B cell (primary cell): ENCODE results near the gene SPOCK1. TPM values are rescaled to one million over a fixed set of nuclear protein-coding genes. Genes with fewer than 3 reads are reported as not detected.

Experiments used
- ATAC-seq: fragments of 200-7000 bp; cut with Tn5 transposase; one replicate; pipeline ENCODE4 v1.10.0; 2021; ENCODE audit warnings: low read depth, mild to moderate bottlenecking, moderate number of reproducible peaks, moderate library complexity
- CTCF ChIA-PET: fragments of 350-600 bp; sonication (Branson Sonifier 250); formaldehyde crosslinking; loops from one replicate; lab custom pipeline; 2021; ENCODE audit warnings: antibody characterized with exemption, inconsistent platforms; lab: Charles Lee
- POLR2A ChIA-PET: fragments of 350-600 bp; sonication (Branson Sonifier 250); formaldehyde crosslinking; loops from one replicate; lab custom pipeline; 2021; ENCODE audit warnings: antibody characterized with exemption; lab: Charles Lee
- DNase-seq: peaks from one replicate; pipeline ENCODE4 v3.0.0; 2013
- H2AFZ ChIP-seq: 2 replicates; pipeline ENCODE4 v1.6.1; 2012; ENCODE audit warnings: mild to moderate bottlenecking, low read depth, low read length; ENCODE audit not compliant: insufficient read depth, poor library complexity, severe bottlenecking
- H3K27ac ChIP-seq, 2 donors: 1 replicate in 1 of 2; 2 replicates in 1 of 2; pipeline ENCODE4 v1.5.1; 2012 to 2013; ENCODE audit warnings: low read length in 2 of 2, mild to moderate bottlenecking in 2 of 2, moderate library complexity in 1 of 2
- H3K27me3 ChIP-seq, 4 experiments: fragments of 200-600 bp in 1 of 4; sonication (generic) in 1 of 4; replicated peaks in 1 of 4; 1 replicate in 2 of 4; 2 replicates in 2 of 4; pipeline versions ENCODE4 v1.6.1 to v1.7.0; 2013 to 2016; ENCODE audit warnings: low read length in 3 of 4, mild to moderate bottlenecking in 2 of 4, mixed read lengths in 1 of 4, moderate library complexity in 1 of 4; ENCODE audit not compliant: insufficient read depth in 4 of 4, control insufficient read depth in 3 of 4; ENCODE audit errors: control extremely low read depth in 1 of 4
- H3K36me3 ChIP-seq, 2 experiments: replicated peaks in 1 of 2; 1 replicate in 1 of 2; 2 replicates in 1 of 2; pipeline versions ENCODE4 v1.6.1 to v1.7.1; 2013; ENCODE audit warnings: low read length in 1 of 2; ENCODE audit not compliant: insufficient read depth in 2 of 2, control insufficient read depth in 1 of 2; ENCODE audit errors: control extremely low read depth in 1 of 2, extremely low read depth in 1 of 2
- H3K4me1 ChIP-seq, 2 donors: fragments of 200-600 bp in 1 of 2; sonication (generic) in 1 of 2; 1 replicate in 1 of 2; 2 replicates in 1 of 2; pipeline versions ENCODE4 v1.5.1 to v1.6.1; 2013 to 2017; ENCODE audit warnings: low read length in 2 of 2; ENCODE audit not compliant: control insufficient read depth in 2 of 2, insufficient read depth in 2 of 2
- H3K4me2 ChIP-seq: replicated peaks from 2 replicates; pipeline ENCODE3; 2012; ENCODE audit warnings: mild to moderate bottlenecking, low read depth, low read length; ENCODE audit not compliant: poor library complexity, severe bottlenecking
- H3K4me3 ChIP-seq, 5 experiments: fragments of 200-600 bp in 1 of 5; sonication (generic) in 1 of 5; 1 replicate in 3 of 5; 2 replicates in 2 of 5; pipeline versions ENCODE4 v1.5.1 to v1.7.0; 2011 to 2016; ENCODE audit warnings: low read length in 4 of 5, mild to moderate bottlenecking in 4 of 5, low read depth in 2 of 5, control low read depth in 1 of 5, moderate library complexity in 1 of 5; ENCODE audit not compliant: insufficient read depth in 1 of 5; ENCODE audit errors: control extremely low read depth in 1 of 5, extremely low read depth in 1 of 5
- H3K79me2 ChIP-seq: fragments of 200-600 bp; sonication (generic); one replicate; pipeline ENCODE4 v1.6.0; 2016; ENCODE audit warnings: low read length; ENCODE audit not compliant: control insufficient read depth, insufficient read depth
- H3K9ac ChIP-seq: fragments of 200-600 bp; sonication (generic); 2 replicates; pipeline ENCODE4 v1.6.1; 2017; ENCODE audit warnings: mild to moderate bottlenecking, low read length, moderate library complexity
- H3K9me3 ChIP-seq, 3 donors: one replicate each; pipeline versions ENCODE4 v1.6.1 to v1.7.1; 2013; ENCODE audit warnings: low read length in 2 of 3; ENCODE audit not compliant: control insufficient read depth in 2 of 3, insufficient read depth in 1 of 3; ENCODE audit errors: control extremely low read depth in 1 of 3
- H4K20me1 ChIP-seq: 2 replicates; pipeline ENCODE4 v1.6.0; 2012; ENCODE audit warnings: mild to moderate bottlenecking, low read length; ENCODE audit not compliant: insufficient read depth, control insufficient read depth, poor library complexity, severe bottlenecking
- H3K27ac Mint-ChIP-seq: one replicate; pipeline ENCODE4 v1.8.0; 2021; ENCODE audit warnings: mixed read lengths
- H3K27me3 Mint-ChIP-seq: one replicate; pipeline ENCODE4 v1.8.0; 2021; ENCODE audit warnings: mixed read lengths
- H3K4me1 Mint-ChIP-seq: one replicate; pipeline ENCODE4 v1.8.0; 2021; ENCODE audit warnings: mixed read lengths
- H3K4me3 Mint-ChIP-seq: one replicate; pipeline ENCODE4 v1.8.0; 2021; ENCODE audit warnings: mixed read lengths
- H3K9me3 Mint-ChIP-seq: one replicate; pipeline ENCODE4 v1.8.0; 2022; ENCODE audit warnings: mixed read lengths; ENCODE audit not compliant: insufficient read depth
- EZH2 ChIP-seq: IDR thresholded peaks from 2 replicates; pipeline ENCODE4 v1.6.1; 2012; ENCODE audit warnings: borderline replicate concordance, low read depth, mild to moderate bottlenecking, moderate library complexity, low read length; ENCODE audit not compliant: insufficient read depth, poor library complexity, severe bottlenecking
- WGBS: methylation state at CpG from one replicate; pipeline ENCODE4 v1.1.5; 2013; ENCODE audit warnings: missing lambda C conversion rate; ENCODE audit not compliant: insufficient coverage; 5-methylcytosine and 5-hydroxymethylcytosine counted together
- intact Hi-C: fragments of 100-400 bp; cut with micrococcal nuclease; formaldehyde crosslinking; loops from one replicate; pipeline ENCODE4 v1.10.0; 2022
- polyA plus RNA-seq: library from polyadenylated mRNA; depleted of rRNA; stranded (reverse); fragments of >200 nt; gene quantifications from 2 replicates; pipeline ENCODE4 v1.2.3, GENCODE V29; 2012
- total RNA-seq, 2 donors: library from RNA; stranded (reverse); fragments of 120-200 nt in 1 of 2; gene quantifications; 1 replicate in 1 of 2; 2 replicates in 1 of 2; pipeline versions ENCODE4 v1.2.3 to v1.2.4, GENCODE V29; 2013 to 2022
- TF ChIP-seq, protein P1 (sequence below): fragments of 200-600 bp; IDR thresholded peaks from one replicate; pipeline ENCODE4 v1.8.0; 2022; ENCODE audit warnings: antibody characterized with exemption, mild to moderate bottlenecking

The SPOCK1 gene
- total and polyA plus RNA-seq, 2 donors (not counting 1 experiment from before 2014, with no cell fraction given) = not detected

GRCh38 chr5:137069358-137069757 is 429.8 kb downstream of the SPOCK1 start:
- Histone ChIP-seq H3K4me2 (no peak overlapping the region), H3K9me3 (peaks cover 0 to 3% (median 0%) of the 10 kb centered on the region in 3 donors), H3K27me3 (no peaks in the 10 kb centered on the region), H3K79me2 (no peaks in the 10 kb centered on the region), H3K4me3 (no peak overlapping the region), H3K27ac (no peak overlapping the region), H4K20me1 (no peaks in the 10 kb centered on the region), H3K9ac (no peak overlapping the region), H2AFZ (no peak overlapping the region), H3K36me3 (no peaks in the 10 kb centered on the region), H3K4me1 (no peaks in the 10 kb centered on the region)
- ChIA-PET CTCF (no interaction called here), POLR2A (no interaction called here)
- WGBS = 89% methylated on average over 9 of the region's 12 CpGs
- Mint-ChIP-seq H3K27ac (no peak overlapping the region), H3K4me3 (no peak overlapping the region), H3K4me1 (peaks cover 16% of the 10 kb centered on the region), H3K9me3 (no peaks in the 10 kb centered on the region), H3K27me3 (no peaks in the 10 kb centered on the region)
- no peak for DNase-seq
- no peak for ATAC-seq
- intact Hi-C loops = no loop called here
- TF ChIP-seq EZH2 = no peak
- TF ChIP-seq, protein P1, sequence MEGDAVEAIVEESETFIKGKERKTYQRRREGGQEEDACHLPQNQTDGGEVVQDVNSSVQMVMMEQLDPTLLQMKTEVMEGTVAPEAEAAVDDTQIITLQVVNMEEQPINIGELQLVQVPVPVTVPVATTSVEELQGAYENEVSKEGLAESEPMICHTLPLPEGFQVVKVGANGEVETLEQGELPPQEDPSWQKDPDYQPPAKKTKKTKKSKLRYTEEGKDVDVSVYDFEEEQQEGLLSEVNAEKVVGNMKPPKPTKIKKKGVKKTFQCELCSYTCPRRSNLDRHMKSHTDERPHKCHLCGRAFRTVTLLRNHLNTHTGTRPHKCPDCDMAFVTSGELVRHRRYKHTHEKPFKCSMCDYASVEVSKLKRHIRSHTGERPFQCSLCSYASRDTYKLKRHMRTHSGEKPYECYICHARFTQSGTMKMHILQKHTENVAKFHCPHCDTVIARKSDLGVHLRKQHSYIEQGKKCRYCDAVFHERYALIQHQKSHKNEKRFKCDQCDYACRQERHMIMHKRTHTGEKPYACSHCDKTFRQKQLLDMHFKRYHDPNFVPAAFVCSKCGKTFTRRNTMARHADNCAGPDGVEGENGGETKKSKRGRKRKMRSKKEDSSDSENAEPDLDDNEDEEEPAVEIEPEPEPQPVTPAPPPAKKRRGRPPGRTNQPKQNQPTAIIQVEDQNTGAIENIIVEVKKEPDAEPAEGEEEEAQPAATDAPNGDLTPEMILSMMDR = no peak

- no peak overlapping the region for H3K4me3 Mint-ChIP-seq
- H3K9me3 Mint-ChIP-seq = no peaks in the 10 kb centered on the region
- H3K27me3 ChIP-seq = no peaks in the 10 kb centered on the region
- intact Hi-C loops = no loop called here
- H3K9me3 ChIP-seq = no peaks in the 10 kb centered on the region
- ChIA-PET POLR2A (no interaction called here), CTCF (no interaction called here)
- peaks cover 4% of the 10 kb centered on the region for H3K27me3 Mint-ChIP-seq
- no peak overlapping the region for H2AFZ ChIP-seq
- no peak for TF ChIP-seq EZH2
- TF ChIP-seq, protein P1 = no peak
- WGBS = no CpG with 5 or more reads among the region's 4 CpGs
- no peaks in the 10 kb centered on the region for H3K4me1 ChIP-seq
- H3K36me3 ChIP-seq = no peaks in the 10 kb centered on the region
- H3K4me1 Mint-ChIP-seq = no peaks in the 10 kb centered on the region
- H3K27ac Mint-ChIP-seq = no peak overlapping the region
- no peak overlapping the region for H3K27ac ChIP-seq
- ATAC-seq = no peak
- H3K4me3 ChIP-seq = no peak overlapping the region
- no peaks in the 10 kb centered on the region for H3K79me2 ChIP-seq
- DNase-seq = no peak
- H3K4me2 ChIP-seq = no peak overlapping the region
- no peak overlapping the region for H3K9ac ChIP-seq
- H4K20me1 ChIP-seq = no peaks in the 10 kb centered on the region
Measured at GRCh38 chr5:137061382-137061781, 437.7 kb downstream of the SPOCK1 start.
